Trophoblast cell (in vitro differentiated cells and primary cell): ENCODE results near the gene ZNF382.

Experiments used
- DNase-seq, 2 donors: peaks; one replicate each; pipeline ENCODE4 v3.0.0-alpha.2; 2016
- H2AFZ ChIP-seq: 2 replicates; pipeline ENCODE4 v1.6.1; 2013; ENCODE audit warnings: low read length, moderate library complexity, mild to moderate bottlenecking; ENCODE audit not compliant: insufficient read depth, poor library complexity
- H2AK5ac ChIP-seq: 2 replicates; pipeline ENCODE4 v1.6.1; 2013; ENCODE audit warnings: mild to moderate bottlenecking, low read length
- H2BK120ac ChIP-seq: 2 replicates; pipeline ENCODE4 v1.6.1; 2013; ENCODE audit warnings: low read length, mild to moderate bottlenecking, moderate library complexity; ENCODE audit not compliant: insufficient read depth, poor library complexity
- H2BK12ac ChIP-seq: 2 replicates; pipeline ENCODE4 v1.6.1; 2013; ENCODE audit warnings: mild to moderate bottlenecking, low read length, moderate library complexity
- H2BK5ac ChIP-seq: 2 replicates; pipeline ENCODE4 v1.6.1; 2013; ENCODE audit warnings: low read length, low read depth, moderate library complexity, mild to moderate bottlenecking; ENCODE audit not compliant: poor library complexity
- H3K14ac ChIP-seq: 2 replicates; pipeline ENCODE4 v1.6.1; 2013; ENCODE audit warnings: mild to moderate bottlenecking, low read length
- H3K18ac ChIP-seq: 2 replicates; pipeline ENCODE4 v1.6.1; 2013; ENCODE audit warnings: mild to moderate bottlenecking, low read length
- H3K23ac ChIP-seq: 2 replicates; pipeline ENCODE4 v1.6.1; 2013; ENCODE audit warnings: low read length
- H3K27ac ChIP-seq: 2 replicates; pipeline ENCODE4 v1.5.1; 2013; ENCODE audit warnings: low read depth, mild to moderate bottlenecking, inconsistent platforms, low read length, moderate library complexity
- H3K27me3 ChIP-seq: 2 replicates; pipeline ENCODE4 v1.6.1; 2013; ENCODE audit warnings: inconsistent platforms, mild to moderate bottlenecking, low read length, moderate library complexity; ENCODE audit not compliant: insufficient read depth
- H3K36me3 ChIP-seq, 2 experiments: 1 replicate in 1 of 2; 2 replicates in 1 of 2; pipeline ENCODE4 v1.6.1; 2013; ENCODE audit warnings: low read length in 2 of 2, mild to moderate bottlenecking in 2 of 2, moderate library complexity in 1 of 2; ENCODE audit not compliant: insufficient read depth in 2 of 2, control insufficient read depth in 1 of 2
- H3K4ac ChIP-seq: 2 replicates; pipeline ENCODE4 v1.6.1; 2013; ENCODE audit warnings: low read depth, mild to moderate bottlenecking, low read length, moderate library complexity
- H3K4me1 ChIP-seq, 2 experiments: 1 replicate in 1 of 2; 2 replicates in 1 of 2; pipeline ENCODE4 v1.6.1; 2013; ENCODE audit warnings: low read length in 2 of 2, mild to moderate bottlenecking in 2 of 2, moderate library complexity in 1 of 2; ENCODE audit not compliant: insufficient read depth in 2 of 2, control insufficient read depth in 1 of 2
- H3K4me2 ChIP-seq: 2 replicates; pipeline ENCODE4 v1.6.1; 2013; ENCODE audit warnings: inconsistent platforms, mild to moderate bottlenecking, low read length, moderate library complexity
- H3K4me3 ChIP-seq: 2 replicates; pipeline ENCODE4 v1.5.1; 2013; ENCODE audit warnings: mild to moderate bottlenecking, low read depth, low read length, inconsistent platforms
- H3K79me1 ChIP-seq: one replicate; pipeline ENCODE4 v1.6.1; 2013; ENCODE audit warnings: low read length
- H3K79me2 ChIP-seq: 2 replicates; pipeline ENCODE4 v1.6.1; 2013; ENCODE audit warnings: low read length, mild to moderate bottlenecking; ENCODE audit not compliant: control insufficient read depth, insufficient read depth, poor library complexity
- H3K9ac ChIP-seq: 2 replicates; pipeline ENCODE4 v1.6.1; 2013; ENCODE audit warnings: mild to moderate bottlenecking, low read length
- H3K9me3 ChIP-seq: 2 replicates; pipeline ENCODE4 v1.6.1; 2013; ENCODE audit warnings: low read depth, mild to moderate bottlenecking, control low read depth, inconsistent platforms, low read length; ENCODE audit not compliant: insufficient read depth
- H4K12ac ChIP-seq: 2 replicates; pipeline ENCODE4 v1.6.1; 2013; ENCODE audit warnings: low read depth, mild to moderate bottlenecking, low read length, moderate library complexity
- H4K8ac ChIP-seq: 2 replicates; pipeline ENCODE4 v1.6.1; 2013; ENCODE audit warnings: low read depth, mild to moderate bottlenecking, low read length, moderate library complexity
- H4K91ac ChIP-seq: one replicate; pipeline ENCODE4 v1.6.1; 2013; ENCODE audit warnings: low read depth, mild to moderate bottlenecking, low read length, moderate library complexity

ZNF382 gene

DNA sequence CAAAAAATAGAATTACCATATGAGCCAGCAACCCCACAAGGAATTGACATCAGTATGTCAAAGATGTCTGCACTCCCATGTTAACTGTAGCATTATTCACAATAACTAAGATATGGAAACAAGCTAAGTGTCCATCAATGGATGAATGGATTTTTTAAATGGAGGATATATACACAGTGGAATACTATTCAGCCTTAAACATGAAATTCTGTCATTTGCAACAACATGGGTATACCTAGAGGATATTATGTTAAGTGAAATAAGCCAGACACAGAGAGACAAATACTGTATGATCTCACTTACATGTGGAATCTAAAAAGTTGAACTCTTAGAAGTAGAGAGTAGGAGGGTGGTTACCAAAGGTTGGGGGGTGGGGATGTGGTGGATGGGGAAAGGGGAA is 74.3 kb downstream of the ZNF382 start:
- no peak overlapping the region for H2AFZ ChIP-seq
- H3K9ac ChIP-seq, result no peak overlapping the region
- no peak overlapping the region for H3K4ac ChIP-seq
- no peaks in the 10 kb centered on the region for H3K4me1 ChIP-seq
- H3K4me2 ChIP-seq, result no peak overlapping the region
- no peak overlapping the region for H2BK12ac ChIP-seq
- no peak overlapping the region for H4K12ac ChIP-seq
- H3K9me3 ChIP-seq, result no peaks in the 10 kb centered on the region
- no peak overlapping the region for H3K4me3 ChIP-seq
- H3K79me2 ChIP-seq, result no peaks in the 10 kb centered on the region
- H3K23ac ChIP-seq, result no peak overlapping the region
- no peak overlapping the region for H3K14ac ChIP-seq
- no peak overlapping the region for H3K18ac ChIP-seq
- H3K79me1 ChIP-seq, result no peaks in the 10 kb centered on the region
- H2BK120ac ChIP-seq, result no peak overlapping the region
- no peaks in the 10 kb centered on the region for H3K27me3 ChIP-seq
- no peak overlapping the region for H4K91ac ChIP-seq
- no peak overlapping the region for H3K27ac ChIP-seq
- no peak overlapping the region for H2AK5ac ChIP-seq
- no peak overlapping the region for H4K8ac ChIP-seq
- no peak overlapping the region for H2BK5ac ChIP-seq
- no peak for DNase-seq
- peaks cover 2 to 6% of the 10 kb centered on the region in 2 experiments for H3K36me3 ChIP-seq
